ENCODE results near the gene FCRLB. TPM values are rescaled to one million over a fixed set of nuclear protein-coding genes. Genes with fewer than 3 reads are reported as not detected.

Gene FCRLB
- total and polyA plus RNA-seq, 9 of the 15 experiments (the other 6 are each of a cell fraction or from before 2014, with no cell fraction given), result 0.20 to 4.6 (median 1.3) TPM

- peak; percentile 87 for TF ChIP-seq ZNF592 (IDR thresholded peaks at IDR 0.05)
- TF ChIP-seq ZNF41 (CRISPR knock-in tag; conservative IDR thresholded peaks at IDR 0.05), result 0 out of 2 replicates have a peak, but pooled peaks have one; percentile 46
- TF ChIP-seq MAX (CRISPR knock-in tag; IDR thresholded peaks at IDR 0.05), result peak; percentile 58
- no peak for TF ChIP-seq KHSRP (IDR thresholded peaks at IDR 0.05)
- TF ChIP-seq ZBTB12 (CRISPR knock-in tag; IDR thresholded peaks at IDR 0.05), result peak; percentile 37; the same call in 1 of the 2 replicates
- peak; percentile 86 for TF ChIP-seq HDAC2 (IDR thresholded peaks at IDR 0.05)
- peak; percentile 72; the same call in 1 of the 2 replicates for TF ChIP-seq MTA1 (IDR thresholded peaks at IDR 0.05; ENCODE audit: borderline replicate concordance)
- no peak for TF ChIP-seq RNF219 (CRISPR knock-in tag; IDR thresholded peaks at IDR 0.05)
- TF ChIP-seq PKNOX1 (IDR thresholded peaks at IDR 0.05), result peak; percentile 77
- peak; percentile 25; the same call in 1 of the 2 replicates for TF ChIP-seq MTA2 (IDR thresholded peaks at IDR 0.05; ENCODE audit: low read depth)
- peak; percentile 96; the same call in 1 of the 2 replicates for TF ChIP-seq CTBP1 (IDR thresholded peaks at IDR 0.05; ENCODE audit: borderline replicate concordance)
- 0 out of 2 replicates have a peak, but pooled peaks have one; percentile 29 for TF ChIP-seq THRB (CRISPR knock-in tag; conservative IDR thresholded peaks at IDR 0.05)
- TF ChIP-seq POLR2H (tag; IDR thresholded peaks at IDR 0.05; ENCODE audit: low read depth), result no peak
- no peak for TF ChIP-seq ZSCAN32 (CRISPR knock-in tag; IDR thresholded peaks at IDR 0.05)
- TF ChIP-seq ZNF395 (CRISPR knock-in tag; IDR thresholded peaks at IDR 0.05), result peak; percentile 56; the same call in 1 of the 2 replicates
- TF ChIP-seq CREM (IDR thresholded peaks at IDR 0.05; ENCODE audit: low read depth), result peak; percentile 70
Measured at GRCh38 chr1:161721738-161722343, 497 bp downstream of the FCRLB start (continued).

Data from K562 (cell line).